H9 (cell line): ENCODE data around the gene SLCO2A1. TPM values are rescaled to one million over a fixed set of nuclear protein-coding genes. Genes with fewer than 3 reads are reported as not detected.

ENCODE experiments used
- DNase-seq: peaks from one replicate; pipeline ENCODE4 v3.0.0-alpha.2; 2017
- H2AFZ ChIP-seq: one replicate; pipeline ENCODE4 v1.6.1; 2013; ENCODE audit warnings: mild to moderate bottlenecking, low read length, control low read depth, moderate library complexity
- H2AK5ac ChIP-seq: 2 replicates; pipeline ENCODE4 v1.6.1; 2013; ENCODE audit warnings: low read length, control low read depth, mixed read lengths; ENCODE audit not compliant: insufficient read length
- H2BK120ac ChIP-seq: one replicate; pipeline ENCODE4 v1.6.1; 2013; ENCODE audit warnings: low read depth, mild to moderate bottlenecking, low read length, control low read depth, inconsistent platforms; ENCODE audit not compliant: poor library complexity, severe bottlenecking
- H2BK12ac ChIP-seq: 2 replicates; pipeline ENCODE4 v1.6.1; 2013; ENCODE audit warnings: low read length, control low read depth, mixed read lengths, low read depth; ENCODE audit not compliant: insufficient read length
- H2BK15ac ChIP-seq: 2 replicates; pipeline ENCODE4 v1.6.1; 2013; ENCODE audit warnings: low read depth, low read length, control low read depth
- H2BK20ac ChIP-seq: one replicate; pipeline ENCODE4 v1.6.1; 2013; ENCODE audit warnings: low read depth, mild to moderate bottlenecking, low read length, control low read depth, inconsistent platforms; ENCODE audit not compliant: poor library complexity, severe bottlenecking
- H2BK5ac ChIP-seq: 2 replicates; pipeline ENCODE4 v1.6.1; 2013; ENCODE audit warnings: low read length, control low read depth, mixed read lengths; ENCODE audit not compliant: insufficient read length
- H3K14ac ChIP-seq: 2 replicates; pipeline ENCODE4 v1.6.1; 2013; ENCODE audit warnings: low read length, control low read depth; ENCODE audit not compliant: insufficient read depth
- H3K18ac ChIP-seq: 2 replicates; pipeline ENCODE4 v1.6.1; 2013; ENCODE audit warnings: low read depth, mild to moderate bottlenecking, mixed read lengths, low read length, control low read depth; ENCODE audit not compliant: insufficient read length
- H3K23ac ChIP-seq: 2 replicates; pipeline ENCODE4 v1.6.1; 2013; ENCODE audit warnings: low read length, control low read depth, mixed read lengths, low read depth; ENCODE audit not compliant: insufficient read length
- H3K23me2 ChIP-seq: 2 replicates; pipeline ENCODE4 v1.6.1; 2013; ENCODE audit warnings: low read depth, mild to moderate bottlenecking, mixed read lengths, low read length, control low read depth; ENCODE audit not compliant: insufficient read length, poor library complexity, severe bottlenecking
- H3K27ac ChIP-seq: 2 replicates; pipeline ENCODE4 v1.5.1; 2013; ENCODE audit warnings: low read length, control low read depth, mixed read lengths, low read depth; ENCODE audit not compliant: insufficient read length
- H3K27me3 ChIP-seq: 2 replicates; pipeline ENCODE4 v1.6.1; 2013; ENCODE audit warnings: low read length, control low read depth, inconsistent platforms; ENCODE audit not compliant: insufficient read depth
- H3K4ac ChIP-seq: 2 replicates; pipeline ENCODE4 v1.6.1; 2013; ENCODE audit warnings: low read depth, mild to moderate bottlenecking, control low read depth, inconsistent platforms, low read length, moderate library complexity
- H3K4me1 ChIP-seq: 2 replicates; pipeline ENCODE4 v1.6.1; 2013; ENCODE audit warnings: low read length, control low read depth, inconsistent platforms; ENCODE audit not compliant: insufficient read depth
- H3K4me2 ChIP-seq: 2 replicates; pipeline ENCODE4 v1.6.1; 2013; ENCODE audit warnings: low read length, control low read depth, mixed read lengths; ENCODE audit not compliant: insufficient read length, insufficient read depth
- H3K56ac ChIP-seq: 2 replicates; pipeline ENCODE4 v1.6.1; 2013; ENCODE audit warnings: low read depth, mild to moderate bottlenecking, mixed read lengths, low read length, control low read depth; ENCODE audit not compliant: insufficient read length
- H3K79me1 ChIP-seq: 2 replicates; pipeline ENCODE4 v1.6.1; 2013; ENCODE audit warnings: low read depth, mild to moderate bottlenecking, moderate library complexity, low read length, control low read depth, inconsistent platforms; ENCODE audit not compliant: insufficient read depth, poor library complexity, severe bottlenecking
- H3K79me2 ChIP-seq: 2 replicates; pipeline ENCODE4 v1.6.1; 2013; ENCODE audit warnings: low read length, control low read depth, inconsistent platforms; ENCODE audit not compliant: insufficient read depth
- H3K9ac ChIP-seq: 2 replicates; pipeline ENCODE4 v1.6.1; 2013; ENCODE audit warnings: low read length, control low read depth, mixed read lengths; ENCODE audit not compliant: insufficient read length; ENCODE audit errors: extremely low read depth
- H3K9me3 ChIP-seq: one replicate; pipeline ENCODE4 v1.6.1; 2013; ENCODE audit warnings: low read depth, low read length, inconsistent platforms; ENCODE audit not compliant: control insufficient read depth
- H3T11ph ChIP-seq: one replicate; pipeline ENCODE4 v1.6.1; 2013; ENCODE audit warnings: mild to moderate bottlenecking, low read length, control low read depth, inconsistent platforms
- H4K20me1 ChIP-seq: one replicate; pipeline ENCODE4 v1.6.1; 2013; ENCODE audit not compliant: control insufficient read depth, insufficient read length, insufficient read depth
- H4K5ac ChIP-seq: 2 replicates; pipeline ENCODE4 v1.6.1; 2013; ENCODE audit warnings: low read depth, mild to moderate bottlenecking, mixed read lengths, low read length, control low read depth; ENCODE audit not compliant: insufficient read length
- H4K8ac ChIP-seq: replicated peaks from 2 replicates; pipeline ENCODE4 v1.6.1; 2013; ENCODE audit warnings: low read length, control low read depth, mixed read lengths, low read depth; ENCODE audit not compliant: insufficient read length
- H4K91ac ChIP-seq: 2 replicates; pipeline ENCODE4 v1.6.1; 2013; ENCODE audit warnings: low read depth, mild to moderate bottlenecking, moderate library complexity, mixed read lengths, low read length, control low read depth; ENCODE audit not compliant: insufficient read length
- H3K27ac Mint-ChIP-seq, 3 experiments: 2 replicates in 2 of 3; 3 replicates in 1 of 3; pipeline ENCODE4 v1.8.0; 2020 to 2021; ENCODE audit warnings: mixed read lengths in 3 of 3, mild to moderate bottlenecking in 1 of 3, moderate library complexity in 1 of 3
- H3K27me3 Mint-ChIP-seq: 2 replicates; pipeline ENCODE4 v1.8.0; 2021; ENCODE audit warnings: low read depth, mild to moderate bottlenecking, moderate library complexity, mixed read lengths
- H3K36me3 Mint-ChIP-seq, 3 experiments: 2 replicates in 2 of 3; 3 replicates in 1 of 3; pipeline ENCODE4 v1.8.0; 2020 to 2021; ENCODE audit warnings: low read depth in 3 of 3, mixed read lengths in 3 of 3; ENCODE audit not compliant: insufficient read depth in 1 of 3
- H3K4me1 Mint-ChIP-seq, 2 experiments: 2 replicates each; pipeline ENCODE4 v1.8.0; 2020; ENCODE audit warnings: mixed read lengths in 2 of 2
- H3K4me3 Mint-ChIP-seq, 2 experiments: 2 replicates in 1 of 2; 3 replicates in 1 of 2; pipeline ENCODE4 v1.8.0; 2020 to 2021; ENCODE audit warnings: mild to moderate bottlenecking in 2 of 2, mixed read lengths in 2 of 2, moderate library complexity in 1 of 2
- H3K9me3 Mint-ChIP-seq, 2 experiments: 2 replicates in 1 of 2; 3 replicates in 1 of 2; pipeline ENCODE4 v1.8.0; 2020; ENCODE audit warnings: mild to moderate bottlenecking in 2 of 2, mixed read lengths in 2 of 2, moderate library complexity in 1 of 2
- WGBS: extraction: QIAGEN DNeasy Blood & Tissue Kit; methylation state at CpG from one replicate; pipeline ENCODE4 v1.1.7; 2013; ENCODE audit warnings: missing lambda C conversion rate, low lambda C conversion rate, mixed read lengths; ENCODE audit not compliant: insufficient read length; ENCODE audit errors: extremely low coverage; 5-methylcytosine and 5-hydroxymethylcytosine counted together
- total RNA-seq: library from RNA; stranded (reverse); gene quantifications from 2 replicates; pipeline ENCODE4 v1.2.1, GENCODE V29; 2021
- TF ChIP-seq, protein P1 (sequence below): fragments of 200-600 bp; sonication (generic); conservative IDR thresholded peaks from 3 replicates; pipeline ENCODE4 v1.8.0; 2021; ENCODE audit warnings: antibody characterized with exemption, mild to moderate bottlenecking

SLCO2A1 gene
- total RNA-seq, 1 experiment from 2014 or later, result 0.98 TPM

DNA sequence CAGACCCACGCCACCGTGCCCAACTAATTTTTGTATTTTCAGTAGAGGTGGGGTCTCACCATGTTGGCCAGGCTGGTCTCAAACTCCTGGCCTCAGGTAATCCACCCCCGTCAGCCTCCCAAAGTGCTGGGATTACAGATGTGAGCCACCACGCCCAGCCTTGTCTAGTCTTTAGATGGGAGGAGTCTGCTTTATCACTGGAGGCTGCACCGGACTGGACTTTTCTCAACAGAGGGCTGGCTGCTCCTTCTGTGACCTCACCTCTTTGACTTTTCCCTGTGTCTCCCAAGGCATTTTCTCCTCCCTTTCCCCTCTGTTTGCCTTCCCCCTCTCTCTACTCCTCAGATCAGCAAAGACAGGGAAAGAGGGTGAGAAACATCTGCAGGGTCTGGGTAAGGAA, 28.5 kb downstream of the SLCO2A1 start:
- Histone ChIP-seq H3K9me3 (no peaks in the 10 kb centered on the region), H2BK20ac (no peak overlapping the region), H3K23me2 (no peaks in the 10 kb centered on the region), H3T11ph (no peak overlapping the region), H2BK12ac (no peak overlapping the region), H3K79me2 (no peaks in the 10 kb centered on the region), H3K18ac (no peak overlapping the region), H3K79me1 (no peaks in the 10 kb centered on the region), H3K23ac (no peak overlapping the region), H3K14ac (no peak overlapping the region), H2BK15ac (no peak overlapping the region), H2BK5ac (no peak overlapping the region), H3K27ac (no peak overlapping the region), H3K4me2 (no peak overlapping the region), H2AFZ (no peak overlapping the region), H4K20me1 (no peaks in the 10 kb centered on the region), H4K5ac (no peak overlapping the region), H2AK5ac (no peak overlapping the region), H3K4ac (no peak overlapping the region), H3K9ac (no peak overlapping the region), H4K8ac (no peak overlapping the region), H4K91ac (no peak overlapping the region), H2BK120ac (no peak overlapping the region), H3K4me1 (no peaks in the 10 kb centered on the region), H3K27me3 (no peaks in the 10 kb centered on the region; the same call in 1 of the 2 replicates), H3K56ac (no peak overlapping the region)
- no peak for DNase-seq
- Mint-ChIP-seq H3K36me3 (peaks cover 4 to 7% (median 6%) of the 10 kb centered on the region in 3 experiments; a peak in 5 of 7 replicates), H3K9me3 (peaks cover 9 to 12% of the 10 kb centered on the region in 2 experiments; a peak in 4 of 5 replicates), H3K4me1 (peaks cover 4% of the 10 kb centered on the region in 2 experiments; a peak in 3 of 4 replicates), H3K4me3 (no peak overlapping the region), H3K27ac (no peak overlapping the region), H3K27me3 (peaks cover 23% of the 10 kb centered on the region)
- no CpG with 5 or more reads among the region's 5 CpGs for WGBS
- TF ChIP-seq, protein P1, sequence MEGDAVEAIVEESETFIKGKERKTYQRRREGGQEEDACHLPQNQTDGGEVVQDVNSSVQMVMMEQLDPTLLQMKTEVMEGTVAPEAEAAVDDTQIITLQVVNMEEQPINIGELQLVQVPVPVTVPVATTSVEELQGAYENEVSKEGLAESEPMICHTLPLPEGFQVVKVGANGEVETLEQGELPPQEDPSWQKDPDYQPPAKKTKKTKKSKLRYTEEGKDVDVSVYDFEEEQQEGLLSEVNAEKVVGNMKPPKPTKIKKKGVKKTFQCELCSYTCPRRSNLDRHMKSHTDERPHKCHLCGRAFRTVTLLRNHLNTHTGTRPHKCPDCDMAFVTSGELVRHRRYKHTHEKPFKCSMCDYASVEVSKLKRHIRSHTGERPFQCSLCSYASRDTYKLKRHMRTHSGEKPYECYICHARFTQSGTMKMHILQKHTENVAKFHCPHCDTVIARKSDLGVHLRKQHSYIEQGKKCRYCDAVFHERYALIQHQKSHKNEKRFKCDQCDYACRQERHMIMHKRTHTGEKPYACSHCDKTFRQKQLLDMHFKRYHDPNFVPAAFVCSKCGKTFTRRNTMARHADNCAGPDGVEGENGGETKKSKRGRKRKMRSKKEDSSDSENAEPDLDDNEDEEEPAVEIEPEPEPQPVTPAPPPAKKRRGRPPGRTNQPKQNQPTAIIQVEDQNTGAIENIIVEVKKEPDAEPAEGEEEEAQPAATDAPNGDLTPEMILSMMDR, result no peak
